HG02678 (cell line): ENCODE measurements around the gene ADAM10.
"Not testable (repeated sequence)": the region's sequence is repeated elsewhere in the genome, so short reads cannot be mapped to it uniquely, and the experiment has no call there.

Experiments
- ATAC-seq: cut with Tn5 transposase; IDR thresholded peaks from one replicate; pipeline ENCODE4 v1.9.1; 2021; ENCODE audit warnings: mild to moderate bottlenecking, moderate library complexity; ENCODE audit not compliant: unreplicated experiment

ADAM10 gene

GRCh38 chr15:58622877-58623276 lies 126.6 kb downstream of the ADAM10 start:
- no peak for ATAC-seq

- not testable (repeated sequence) for ATAC-seq
These were observed 129.2 kb downstream of the ADAM10 start for GRCh38 chr15:58620268-58620667.

GRCh38 chr15:58616171-58616570 lies 133.3 kb downstream of the ADAM10 start:
- ATAC-seq: no peak

GRCh38 chr15:58611731-58612676 lies 137.5 kb downstream of the ADAM10 start:
- no peak for ATAC-seq

GRCh38 chr15:58608711-58609110 lies 140.8 kb downstream of the ADAM10 start:
- ATAC-seq: no peak

- ATAC-seq: no peak
These were observed 141.3 kb downstream of the ADAM10 start for GRCh38 chr15:58608129-58608590.

GRCh38 chr15:58606577-58607080 lies 142.9 kb downstream of the ADAM10 start:
- ATAC-seq: no peak

GRCh38 chr15:58605931-58606530 lies 143.5 kb downstream of the ADAM10 start:
- ATAC-seq: no peak

GRCh38 chr15:58604455-58604923 lies 145.0 kb downstream of the ADAM10 start:
- no peak for ATAC-seq

GRCh38 chr15:58603927-58604326 lies 145.6 kb downstream of the ADAM10 start:
- ATAC-seq: not testable (repeated sequence)

- ATAC-seq: no peak
These were observed 146.7 kb downstream of the ADAM10 start for GRCh38 chr15:58602823-58603222.

- no peak for ATAC-seq
These were observed 150.7 kb downstream of the ADAM10 start for GRCh38 chr15:58598829-58599210.

- ATAC-seq: no peak
These were observed 151.3 kb downstream of the ADAM10 start for GRCh38 chr15:58597943-58598828.

- no peak for ATAC-seq
These were observed 153.8 kb downstream of the ADAM10 start for GRCh38 chr15:58595516-58596263.

GRCh38 chr15:58594898-58595297 lies 154.6 kb downstream of the ADAM10 start:
- no peak for ATAC-seq

- ATAC-seq: no peak
These were observed 155.6 kb downstream of the ADAM10 start for GRCh38 chr15:58593870-58594269.

GRCh38 chr15:58590926-58591325 lies 158.6 kb downstream of the ADAM10 start:
- ATAC-seq: no peak

GRCh38 chr15:58590236-58590635 lies 159.3 kb downstream of the ADAM10 start:
- ATAC-seq: no peak

GRCh38 chr15:58589047-58589446 lies 160.5 kb downstream of the ADAM10 start:
- no peak for ATAC-seq

- ATAC-seq: no peak
These were observed 161.4 kb downstream of the ADAM10 start for GRCh38 chr15:58588096-58588495.
